Neural progenitor cell (in vitro differentiated cells): ENCODE results near the gene SNRNP27. TPM values are rescaled to one million over a fixed set of nuclear protein-coding genes. Genes with fewer than 3 reads are reported as not detected.

Source experiments
- DNase-seq: peaks from one replicate; pipeline ENCODE4 v3.0.0-alpha.2; 2016; ENCODE audit warnings: low spot score
- H2AFZ ChIP-seq: fragments of 200-600 bp; sonication (generic); replicated peaks from 2 replicates; pipeline ENCODE4 v1.6.1; 2016; ENCODE audit warnings: antibody characterized with exemption
- H3F3A ChIP-seq: fragments of 200-600 bp; sonication (generic); 2 replicates; pipeline ENCODE4 v1.6.1; 2016; ENCODE audit warnings: antibody characterized with exemption, low read depth
- H3K27ac ChIP-seq: fragments of 200-600 bp; sonication (generic); 2 replicates; pipeline ENCODE4 v1.5.1; 2016; ENCODE audit warnings: mild to moderate bottlenecking
- H3K27me3 ChIP-seq: fragments of 200-600 bp; sonication (generic); 2 replicates; pipeline ENCODE4 v1.6.1; 2016; ENCODE audit warnings: mild to moderate bottlenecking, moderate library complexity
- H3K36me3 ChIP-seq: fragments of 200-600 bp; sonication (generic); 2 replicates; pipeline ENCODE4 v1.5.1; 2016
- H3K4me1 ChIP-seq: fragments of 200-600 bp; sonication (generic); 2 replicates; pipeline ENCODE4 v1.6.1; 2016; ENCODE audit warnings: mixed run types
- H3K4me2 ChIP-seq: fragments of 200-600 bp; sonication (generic); 2 replicates; pipeline ENCODE4 v1.6.1; 2016
- H3K4me3 ChIP-seq: fragments of 200-600 bp; sonication (generic); 2 replicates; pipeline ENCODE4 v1.5.1; 2016
- H3K79me2 ChIP-seq: fragments of 200-600 bp; sonication (generic); 2 replicates; pipeline ENCODE4 v1.6.1; 2016; ENCODE audit warnings: low read depth
- H3K9ac ChIP-seq: fragments of 200-600 bp; sonication (generic); 2 replicates; pipeline ENCODE4 v1.6.1; 2016
- H3K9me3 ChIP-seq: fragments of 200-600 bp; sonication (generic); 2 replicates; pipeline ENCODE4 v1.5.1; 2016; ENCODE audit warnings: low read depth
- H4K20me1 ChIP-seq: fragments of 200-600 bp; sonication (generic); 2 replicates; pipeline ENCODE4 v1.6.1; 2016; ENCODE audit warnings: low read depth
- H3K27ac Mint-ChIP-seq: 3 replicates; pipeline ENCODE4 v1.8.0; 2021; ENCODE audit warnings: mixed read lengths
- H3K27me3 Mint-ChIP-seq: 2 replicates; pipeline ENCODE4 v1.8.0; 2022; ENCODE audit warnings: low read depth, mild to moderate bottlenecking, inconsistent platforms, moderate library complexity, mixed read lengths; ENCODE audit not compliant: insufficient read depth
- H3K36me3 Mint-ChIP-seq: 3 replicates; pipeline ENCODE4 v1.8.0; 2021; ENCODE audit warnings: mixed read lengths
- H3K4me1 Mint-ChIP-seq: 3 replicates; pipeline ENCODE4 v1.8.0; 2021; ENCODE audit warnings: mixed read lengths
- H3K4me3 Mint-ChIP-seq: 3 replicates; pipeline ENCODE4 v1.8.0; 2021; ENCODE audit warnings: mild to moderate bottlenecking, moderate library complexity, mixed read lengths
- H3K9me3 Mint-ChIP-seq: 3 replicates; pipeline ENCODE4 v1.8.0; 2020; ENCODE audit warnings: mixed read lengths
- CTCF ChIP-seq: fragments of 200-600 bp; sonication (generic); IDR thresholded peaks from 2 replicates; pipeline ENCODE4 v1.5.1; 2017; ENCODE audit warnings: antibody characterized with exemption, mild to moderate bottlenecking
- EZH2 ChIP-seq: fragments of 200-600 bp; sonication (generic); IDR thresholded peaks from 2 replicates; pipeline ENCODE4 v1.6.1; 2017; ENCODE audit warnings: antibody characterized with exemption, mild to moderate bottlenecking, moderate library complexity
- EZH2phosphoT487 ChIP-seq: fragments of 200-600 bp; sonication (generic); IDR thresholded peaks from 2 replicates; pipeline ENCODE4 v1.6.1; 2017; ENCODE audit warnings: antibody characterized with exemption
- total RNA-seq: library from RNA; depleted of rRNA; stranded (reverse); fragments of >200 nt; gene quantifications from 2 replicates; pipeline ENCODE4 v1.2.3, GENCODE V29; 2015; ENCODE audit warnings: low replicate concordance

SNRNP27 gene
- total RNA-seq, 1 donor from 2014 or later: 131 TPM

- peaks cover 2% of the 10 kb centered on the region for H3K27me3 Mint-ChIP-seq
- no peak for DNase-seq
- H3K9me3 Mint-ChIP-seq: no peaks in the 10 kb centered on the region
- Histone ChIP-seq H3K27ac (no peak overlapping the region), H3K4me2 (no peak overlapping the region), H3K36me3 (no peaks in the 10 kb centered on the region), H3F3A (peaks cover 4% of the 10 kb centered on the region), H3K4me1 (peaks cover 35% of the 10 kb centered on the region), H3K4me3 (no peak overlapping the region), H4K20me1 (no peaks in the 10 kb centered on the region), H2AFZ (no peak overlapping the region), H3K9ac (no peak overlapping the region), H3K9me3 (no peaks in the 10 kb centered on the region), H3K79me2 (no peaks in the 10 kb centered on the region), H3K27me3 (no peaks in the 10 kb centered on the region)
- peaks cover 3% of the 10 kb centered on the region for H3K36me3 Mint-ChIP-seq
- no peak for TF ChIP-seq EZH2
- no peak for TF ChIP-seq EZH2phosphoT487
- no peak for TF ChIP-seq CTCF
- no peak overlapping the region for H3K4me3 Mint-ChIP-seq
- peaks cover 21% of the 10 kb centered on the region for H3K4me1 Mint-ChIP-seq
- H3K27ac Mint-ChIP-seq: no peak overlapping the region
Observed at GRCh38 chr2:69943843-69944525, 50.2 kb downstream of the SNRNP27 start.

GRCh38 chr2:69944756-69945155 lies 51.0 kb downstream of the SNRNP27 start:
- Histone ChIP-seq H3K36me3 (no peaks in the 10 kb centered on the region), H3K9me3 (no peaks in the 10 kb centered on the region), H3K27me3 (no peaks in the 10 kb centered on the region), H4K20me1 (no peaks in the 10 kb centered on the region), H3F3A (peaks cover 4% of the 10 kb centered on the region), H3K4me1 (peaks cover 31% of the 10 kb centered on the region), H3K27ac (no peak overlapping the region), H3K4me2 (no peak overlapping the region), H3K9ac (no peak overlapping the region), H3K79me2 (no peaks in the 10 kb centered on the region), H3K4me3 (no peak overlapping the region), H2AFZ (no peak overlapping the region)
- TF ChIP-seq EZH2phosphoT487 (no peak), EZH2 (no peak), CTCF (no peak)
- peaks cover 17% of the 10 kb centered on the region for H3K4me1 Mint-ChIP-seq
- H3K27me3 Mint-ChIP-seq: peaks cover 2% of the 10 kb centered on the region
- no peak for DNase-seq
- H3K36me3 Mint-ChIP-seq: no peaks in the 10 kb centered on the region
- H3K4me3 Mint-ChIP-seq: no peak overlapping the region
- no peak overlapping the region for H3K27ac Mint-ChIP-seq
- no peaks in the 10 kb centered on the region for H3K9me3 Mint-ChIP-seq

- Mint-ChIP-seq H3K4me1 (peaks cover 10% of the 10 kb centered on the region), H3K36me3 (no peaks in the 10 kb centered on the region), H3K27ac (no peak overlapping the region), H3K4me3 (no peak overlapping the region), H3K27me3 (peaks cover 2% of the 10 kb centered on the region), H3K9me3 (no peaks in the 10 kb centered on the region)
- Histone ChIP-seq H3K36me3 (no peaks in the 10 kb centered on the region), H2AFZ (no peak overlapping the region), H3K9ac (no peak overlapping the region), H3K27me3 (no peaks in the 10 kb centered on the region), H3K4me3 (no peak overlapping the region), H3F3A (peaks cover 4% of the 10 kb centered on the region), H3K4me2 (no peak overlapping the region), H3K4me1 (peaks cover 24% of the 10 kb centered on the region), H3K27ac (no peak overlapping the region), H3K9me3 (no peaks in the 10 kb centered on the region), H3K79me2 (no peaks in the 10 kb centered on the region), H4K20me1 (no peaks in the 10 kb centered on the region)
- DNase-seq: no peak
- TF ChIP-seq EZH2 (no peak), CTCF (no peak), EZH2phosphoT487 (no peak)
Observed at GRCh38 chr2:69945441-69945840, 51.7 kb downstream of the SNRNP27 start.
